Nephron (organoid): Measurements from ENCODE around the gene EMSY.
A peak's percentile ranks its signal among the peaks of the same experiment; 100 is the strongest.
"Not testable (repeated sequence)": the region's sequence is repeated elsewhere in the genome, so short reads cannot be mapped to it uniquely, and the experiment has no call there.

Source experiments
- H3K27ac Mint-ChIP-seq, 3 experiments: 2 replicates each; pipeline ENCODE4 v1.8.0; 2020; ENCODE audit warnings: mixed read lengths in 3 of 3, mild to moderate bottlenecking in 2 of 3, moderate library complexity in 1 of 3
- H3K27me3 Mint-ChIP-seq: 2 replicates; pipeline ENCODE4 v1.8.0; 2021; ENCODE audit warnings: low read depth, mild to moderate bottlenecking, moderate library complexity, mixed read lengths
- H3K36me3 Mint-ChIP-seq: 2 replicates; pipeline ENCODE4 v1.8.0; 2020; ENCODE audit warnings: low read depth, mixed read lengths
- H3K4me1 Mint-ChIP-seq: 2 replicates; pipeline ENCODE4 v1.8.0; 2020; ENCODE audit warnings: mixed read lengths
- H3K4me3 Mint-ChIP-seq, 3 experiments: 2 replicates each; pipeline ENCODE4 v1.8.0; 2020; ENCODE audit warnings: mild to moderate bottlenecking in 3 of 3, mixed read lengths in 3 of 3, moderate library complexity in 2 of 3
- H3K9me3 Mint-ChIP-seq: 2 replicates; pipeline ENCODE4 v1.8.0; 2020; ENCODE audit warnings: mixed read lengths
- CTCF ChIP-seq, 3 experiments: fragments of 200-600 bp; sonication (generic); IDR thresholded peaks; one replicate each; pipeline ENCODE4 v1.5.0; 2021; ENCODE audit warnings: antibody characterized with exemption in 3 of 3; ENCODE audit not compliant: unreplicated experiment in 3 of 3

Gene EMSY

GRCh38 chr11:76566811-76567210 is 122.0 kb downstream of the EMSY start:
- Mint-ChIP-seq H3K9me3 (peaks cover 13% of the 10 kb centered on the region), H3K27me3 (no peaks in the 10 kb centered on the region)
- TF ChIP-seq CTCF (IDR thresholded peaks at IDR 0.05; ENCODE audit: unreplicated experiment in 3 of 3): no peak

GRCh38 chr11:76567261-76567660 is 122.4 kb downstream of the EMSY start:
- Mint-ChIP-seq H3K27me3 (no peaks in the 10 kb centered on the region), H3K4me1 (no peaks in the 10 kb centered on the region), H3K36me3 (no peaks in the 10 kb centered on the region), H3K27ac (no peak overlapping the region), H3K4me3 (no peak overlapping the region), H3K9me3 (peaks cover 13% of the 10 kb centered on the region)
- TF ChIP-seq CTCF (IDR thresholded peaks at IDR 0.05; ENCODE audit: unreplicated experiment in 3 of 3): no peak

More at GRCh38 chr11:76566811-76567210, 122.0 kb downstream of the EMSY start:
- Mint-ChIP-seq H3K4me3 (no peak overlapping the region), H3K27ac (no peak overlapping the region), H3K4me1 (no peaks in the 10 kb centered on the region), H3K36me3 (no peaks in the 10 kb centered on the region)

DNA sequence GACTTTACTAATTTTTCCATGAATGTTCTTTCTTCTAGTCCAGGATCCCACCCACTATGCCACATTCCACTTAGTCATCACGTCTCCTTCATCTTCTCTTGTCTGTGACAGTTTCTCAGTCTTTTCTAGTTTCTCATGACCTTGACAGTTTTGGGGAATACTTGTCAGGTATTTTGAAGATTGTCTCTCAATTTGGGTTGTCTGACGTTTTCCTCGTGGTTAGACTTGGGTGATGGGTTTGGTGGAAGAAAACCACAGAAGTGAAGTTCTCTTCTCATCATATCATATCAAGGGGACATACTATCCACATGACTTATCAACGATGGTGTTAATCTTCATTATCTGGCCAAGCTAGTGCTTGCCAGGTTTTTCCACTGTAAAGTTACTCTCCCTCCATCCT is 123.3 kb downstream of the EMSY start:
- TF ChIP-seq CTCF (IDR thresholded peaks at IDR 0.05; ENCODE audit: unreplicated experiment in 3 of 3): no peak
- H3K36me3 Mint-ChIP-seq: no peaks in the 10 kb centered on the region
- H3K9me3 Mint-ChIP-seq: peaks cover 10% of the 10 kb centered on the region
- H3K4me3 Mint-ChIP-seq: no peak overlapping the region
- H3K27me3 Mint-ChIP-seq: no peaks in the 10 kb centered on the region
- no peaks in the 10 kb centered on the region for H3K4me1 Mint-ChIP-seq
- no peak overlapping the region for H3K27ac Mint-ChIP-seq

- Mint-ChIP-seq H3K36me3 (no peaks in the 10 kb centered on the region), H3K9me3 (peaks cover 11% of the 10 kb centered on the region), H3K4me3 (no peak overlapping the region), H3K27me3 (no peaks in the 10 kb centered on the region), H3K27ac (no peak overlapping the region), H3K4me1 (no peaks in the 10 kb centered on the region)
- TF ChIP-seq CTCF (IDR thresholded peaks at IDR 0.05; ENCODE audit: unreplicated experiment in 3 of 3): no peak
These were observed 123.8 kb downstream of the EMSY start for GRCh38 chr11:76568621-76569020.

- peaks cover 14% of the 10 kb centered on the region for H3K4me1 Mint-ChIP-seq
- not testable (repeated sequence) for H3K27me3 Mint-ChIP-seq, H3K4me3 Mint-ChIP-seq, H3K36me3 Mint-ChIP-seq, H3K9me3 Mint-ChIP-seq, H3K27ac Mint-ChIP-seq
These were observed 127.5 kb downstream of the EMSY start for GRCh38 chr11:76572181-76572875.

DNA sequence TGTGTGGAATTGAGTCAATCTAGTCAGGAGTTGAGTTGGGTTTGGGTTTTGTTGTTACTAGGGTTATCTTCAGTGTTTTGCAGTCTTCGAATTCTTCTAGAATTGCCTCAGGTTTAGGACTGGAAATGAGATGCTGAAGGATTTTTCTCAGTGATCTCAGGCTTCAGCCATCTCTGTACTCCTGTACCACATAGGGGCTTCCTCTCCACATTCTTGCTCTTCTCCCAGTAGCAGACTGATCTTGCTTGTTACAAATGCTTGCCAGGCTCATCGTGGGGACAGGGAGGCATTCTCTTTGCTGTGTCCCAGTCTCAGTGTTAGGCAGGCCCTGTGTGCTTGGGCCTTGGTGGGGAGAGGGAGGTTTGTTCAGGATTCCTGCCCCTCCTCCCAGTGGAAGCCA is 129.6 kb downstream of the EMSY start:
- Mint-ChIP-seq H3K9me3 (peaks cover 4% of the 10 kb centered on the region), H3K36me3 (no peaks in the 10 kb centered on the region), H3K27ac (peak overlapping the region in 2 of 3 experiments; percentile 56 to 58), H3K27me3 (no peaks in the 10 kb centered on the region), H3K4me1 (peaks cover 27% of the 10 kb centered on the region), H3K4me3 (no peak overlapping the region)
- no peak for TF ChIP-seq CTCF (IDR thresholded peaks at IDR 0.05; ENCODE audit: unreplicated experiment in 3 of 3)
